Measurements from ENCODE around the gene TGFB2.
"Not testable (repeated sequence)": the region's sequence is repeated elsewhere in the genome, so short reads cannot be mapped to it uniquely, and the experiment has no call there.

Gene TGFB2

GRCh38 chr1:218320182-218320581, 25.0 kb upstream of the TGFB2 start:
- not testable (repeated sequence) for DNase-seq, H3K9me3 Mint-ChIP-seq, ATAC-seq, H3K4me3 Mint-ChIP-seq, H3K27ac Mint-ChIP-seq, H3K27me3 Mint-ChIP-seq, H3K4me1 Mint-ChIP-seq

GRCh38 chr1:218322762-218323161, 22.4 kb upstream of the TGFB2 start:
- no peak overlapping the region for H3K27ac Mint-ChIP-seq
- H3K4me1 Mint-ChIP-seq = no peaks in the 10 kb centered on the region
- no peaks in the 10 kb centered on the region for H3K27me3 Mint-ChIP-seq
- ATAC-seq (no peak), DNase-seq (no peak)
- no peaks in the 10 kb centered on the region for H3K9me3 Mint-ChIP-seq
- no peak overlapping the region for H3K4me3 Mint-ChIP-seq

- Mint-ChIP-seq H3K4me3 (no peak overlapping the region), H3K27me3 (no peaks in the 10 kb centered on the region), H3K4me1 (no peaks in the 10 kb centered on the region), H3K27ac (no peak overlapping the region), H3K9me3 (no peaks in the 10 kb centered on the region)
- DNase-seq = no peak
- peak; percentile 33 for ATAC-seq
Measured at GRCh38 chr1:218323568-218324225, 21.4 kb upstream of the TGFB2 start.

GRCh38 chr1:218324226-218324580, 20.9 kb upstream of the TGFB2 start:
- Mint-ChIP-seq H3K4me3 (no peak overlapping the region), H3K4me1 (no peaks in the 10 kb centered on the region), H3K27ac (no peak overlapping the region), H3K27me3 (no peaks in the 10 kb centered on the region), H3K9me3 (no peaks in the 10 kb centered on the region)
- ATAC-seq = no peak
- no peak for DNase-seq

GRCh38 chr1:218328769-218329168, 16.4 kb upstream of the TGFB2 start:
- DNase-seq (no peak), ATAC-seq (no peak)
- H3K27me3 Mint-ChIP-seq = no peaks in the 10 kb centered on the region
- no peaks in the 10 kb centered on the region for H3K9me3 Mint-ChIP-seq
- no peak overlapping the region for H3K27ac Mint-ChIP-seq
- H3K4me1 Mint-ChIP-seq = no peaks in the 10 kb centered on the region
- no peak overlapping the region for H3K4me3 Mint-ChIP-seq

- DNase-seq = no peak
- ATAC-seq = peak; percentile 55
- no peak overlapping the region for H3K4me3 Mint-ChIP-seq
- no peaks in the 10 kb centered on the region for H3K4me1 Mint-ChIP-seq
- H3K27me3 Mint-ChIP-seq = no peaks in the 10 kb centered on the region
- no peak overlapping the region for H3K27ac Mint-ChIP-seq
- no peaks in the 10 kb centered on the region for H3K9me3 Mint-ChIP-seq
Measured at GRCh38 chr1:218330043-218330623, 15.0 kb upstream of the TGFB2 start.

GRCh38 chr1:218332416-218332815, 12.7 kb upstream of the TGFB2 start:
- DNase-seq (no peak), ATAC-seq (no peak)
- Mint-ChIP-seq H3K4me3 (no peak overlapping the region), H3K4me1 (no peaks in the 10 kb centered on the region), H3K9me3 (no peaks in the 10 kb centered on the region), H3K27ac (no peak overlapping the region), H3K27me3 (no peaks in the 10 kb centered on the region)

GRCh38 chr1:218336328-218336727, 8.8 kb upstream of the TGFB2 start:
- H3K4me1 Mint-ChIP-seq = no peaks in the 10 kb centered on the region
- no peaks in the 10 kb centered on the region for H3K9me3 Mint-ChIP-seq
- DNase-seq (no peak), ATAC-seq (no peak)
- H3K4me3 Mint-ChIP-seq = no peak overlapping the region
- no peaks in the 10 kb centered on the region for H3K27me3 Mint-ChIP-seq
- H3K27ac Mint-ChIP-seq = no peak overlapping the region

- H3K9me3 Mint-ChIP-seq = no peaks in the 10 kb centered on the region
- H3K4me3 Mint-ChIP-seq = no peak overlapping the region
- no peak for ATAC-seq
- no peak overlapping the region for H3K27ac Mint-ChIP-seq
- DNase-seq = no peak
- H3K4me1 Mint-ChIP-seq = no peaks in the 10 kb centered on the region
- no peaks in the 10 kb centered on the region for H3K27me3 Mint-ChIP-seq
Measured at GRCh38 chr1:218339267-218339831, 5.8 kb upstream of the TGFB2 start.

- Mint-ChIP-seq H3K9me3 (no peaks in the 10 kb centered on the region), H3K27me3 (no peaks in the 10 kb centered on the region), H3K27ac (no peak overlapping the region), H3K4me1 (no peaks in the 10 kb centered on the region), H3K4me3 (no peak overlapping the region)
- no peak for ATAC-seq
- no peak for DNase-seq
Measured at GRCh38 chr1:218341325-218341724, 3.8 kb upstream of the TGFB2 start.

GRCh38 chr1:218342091-218342490, 3.0 kb upstream of the TGFB2 start:
- no peaks in the 10 kb centered on the region for H3K4me1 Mint-ChIP-seq
- DNase-seq = no peak
- peak overlapping the region in 1 of 2 donors; percentile 23 for H3K27ac Mint-ChIP-seq
- no peak for ATAC-seq
- no peak overlapping the region for H3K4me3 Mint-ChIP-seq
- no peaks in the 10 kb centered on the region for H3K27me3 Mint-ChIP-seq
- H3K9me3 Mint-ChIP-seq = no peaks in the 10 kb centered on the region

- H3K27me3 Mint-ChIP-seq = peaks cover 11% of the 10 kb centered on the region
- ATAC-seq = peak; percentile 78
Measured at GRCh38 chr1:218345673-218346390, 696 bp downstream of the TGFB2 start.

GRCh38 chr1:218346391-218347204, 1.5 kb downstream of the TGFB2 start:
- H3K4me3 Mint-ChIP-seq = no peak overlapping the region

More at GRCh38 chr1:218345673-218346390, 696 bp downstream of the TGFB2 start:
- no peak overlapping the region for H3K4me3 Mint-ChIP-seq
- peak overlapping the region in 1 of 2 donors; percentile 50 for H3K27ac Mint-ChIP-seq
- DNase-seq = peak in 1 of 2 donors; percentile 19
- no peaks in the 10 kb centered on the region for H3K9me3 Mint-ChIP-seq
- H3K4me1 Mint-ChIP-seq = peaks cover 3% of the 10 kb centered on the region

GRCh38 chr1:218347336-218347722, 2.2 kb downstream of the TGFB2 start:
- no peak overlapping the region for H3K4me3 Mint-ChIP-seq
- DNase-seq (no peak), ATAC-seq (no peak)
- H3K9me3 Mint-ChIP-seq = no peaks in the 10 kb centered on the region
- no peak overlapping the region for H3K27ac Mint-ChIP-seq
- peaks cover 15% of the 10 kb centered on the region for H3K4me1 Mint-ChIP-seq
- H3K27me3 Mint-ChIP-seq = peaks cover 19% of the 10 kb centered on the region

More at GRCh38 chr1:218346391-218347204, 1.5 kb downstream of the TGFB2 start:
- H3K9me3 Mint-ChIP-seq = no peaks in the 10 kb centered on the region
- peaks cover 19% of the 10 kb centered on the region for H3K27me3 Mint-ChIP-seq
- H3K27ac Mint-ChIP-seq = peak overlapping the region; percentile 45 to 50
- ATAC-seq (no peak), DNase-seq (no peak)
- H3K4me1 Mint-ChIP-seq = peaks cover 11% of the 10 kb centered on the region

All from stimulated activated naive CD8-positive, alpha-beta T cell treated with anti-CD3 and anti-CD28 coated beads, Interleukin-15, amount 100 ng/mL, for 72 hours (primary cell).